K562 (cell line): ENCODE measurements around the gene SKIC8. TPM values are rescaled to one million over a fixed set of nuclear protein-coding genes. Genes with fewer than 3 reads are reported as not detected.
A peak's percentile ranks its signal among the peaks of the same experiment; 100 is the strongest.

ENCODE experiments used
- ATAC-seq: fragments of 200-7000 bp; cut with Tn5 transposase; 3 replicates; pipeline ENCODE4 v1.9.1; 2020; ENCODE audit warnings: moderate library complexity
- BruUV-seq: library from RNA; stranded (reverse); fragments of 400-500 nt; replicated peaks from 2 replicates; lab custom pipeline; 2021; lab: Mats Ljungman, UMichigan
- CTCF ChIA-PET: fragments of 300-600 bp; formaldehyde crosslinking; extraction: SDS; loops from one replicate; lab custom pipeline; 2021; ENCODE audit warnings: low intra/inter-chr PET ratio; lab: Yijun Ruan, JAX
- POLR2A ChIA-PET: fragments of 300-600, 350-650 bp; sonication (Branson Sonifier 250); formaldehyde crosslinking; extraction: SDS; loops from one replicate; lab custom pipeline; 2021; ENCODE audit warnings: antibody characterized with exemption, inconsistent platforms; lab: Yijun Ruan, JAX
- DNase-seq, 4 experiments: peaks; one replicate each; pipeline versions ENCODE4 v3.0.0 to v3.0.0-alpha.2; 2011 to 2018; ENCODE audit warnings: low spot score in 3 of 4, mixed read lengths in 3 of 4; ENCODE audit errors: extremely low read depth in 1 of 4
- FAIRE-seq: peaks from 2 replicates; lab custom pipeline; 2011; peaks lifted over from hg19 to GRCh38; lab: Jason Lieb, UNC
- H2AFZ ChIP-seq: 2 replicates; pipeline ENCODE4 v1.6.0; 2011; ENCODE audit warnings: low read depth, low read length, control low read depth, inconsistent platforms
- H3K27ac ChIP-seq: fragments of 200-600 bp; 3 replicates; pipeline ENCODE4 v1.8.0; 2011; ENCODE audit warnings: low read depth, mild to moderate bottlenecking, control low read depth, inconsistent platforms, low read length, moderate library complexity, mixed read lengths; ENCODE audit errors: extremely low read depth
- H3K27me3 ChIP-seq, 2 experiments: fragments of 300-600 bp in 1 of 2; 2 replicates in 1 of 2; 3 replicates in 1 of 2; pipeline versions ENCODE4 v1.6.0 to v1.8.0; 2011; ENCODE audit warnings: inconsistent platforms in 2 of 2, low read length in 2 of 2, mild to moderate bottlenecking in 1 of 2, mixed read lengths in 1 of 2, moderate library complexity in 1 of 2; ENCODE audit not compliant: control insufficient read depth in 2 of 2, insufficient read depth in 2 of 2
- H3K36me3 ChIP-seq: fragments of 300-600 bp; 3 replicates; pipeline ENCODE4 v1.8.0; 2011; ENCODE audit warnings: mild to moderate bottlenecking, low read length, inconsistent platforms; ENCODE audit not compliant: control insufficient read depth, insufficient read depth
- H3K4me1 ChIP-seq, 2 experiments: fragments of 200-600 bp in 1 of 2; replicated peaks in 1 of 2; 2 replicates in 1 of 2; 3 replicates in 1 of 2; pipeline versions ENCODE4 v1.5.1 to v1.8.0; 2011; ENCODE audit warnings: inconsistent platforms in 2 of 2, low read length in 2 of 2, mild to moderate bottlenecking in 1 of 2, mixed read lengths in 1 of 2, moderate library complexity in 1 of 2; ENCODE audit not compliant: control insufficient read depth in 2 of 2, insufficient read depth in 2 of 2
- H3K4me2 ChIP-seq: 2 replicates; pipeline ENCODE4 v1.6.1; 2011; ENCODE audit warnings: low read length, control low read depth, inconsistent platforms, mixed read lengths; ENCODE audit not compliant: insufficient read depth
- H3K4me3 ChIP-seq: fragments of 200-600 bp; sonication (generic), shearing (Covaris generic); 2 replicates; pipeline ENCODE4 v1.5.1; 2016; ENCODE audit warnings: control low read depth, inconsistent platforms
- H3K79me2 ChIP-seq: fragments of 200-600 bp; 3 replicates; pipeline ENCODE4 v1.8.0; 2011; ENCODE audit warnings: low read length, inconsistent platforms; ENCODE audit not compliant: control insufficient read depth, insufficient read depth
- H3K9ac ChIP-seq, 2 experiments: 2 replicates each; pipeline versions ENCODE4 v1.6.0 to v1.6.1; 2011; ENCODE audit warnings: low read depth in 2 of 2, low read length in 2 of 2, control low read depth in 1 of 2, inconsistent platforms in 1 of 2, mild to moderate bottlenecking in 1 of 2, mixed read lengths in 1 of 2; ENCODE audit not compliant: insufficient read depth in 1 of 2
- H3K9me1 ChIP-seq: one replicate; pipeline ENCODE4 v1.6.0; 2011; ENCODE audit warnings: inconsistent platforms, mild to moderate bottlenecking, low read length, moderate library complexity; ENCODE audit not compliant: control insufficient read depth, insufficient read depth
- H3K9me3 ChIP-seq: replicated peaks from 2 replicates; pipeline ENCODE4 v1.5.1; 2011; ENCODE audit warnings: low read depth, low read length, inconsistent platforms; ENCODE audit not compliant: control insufficient read depth, insufficient read depth
- H4K20me1 ChIP-seq: replicated peaks from 2 replicates; pipeline ENCODE4 v1.6.1; 2011; ENCODE audit warnings: low read length, inconsistent platforms, mixed read lengths; ENCODE audit not compliant: control insufficient read depth, insufficient read depth
- RAD21 ChIP-seq, 2 experiments: fragments of 250-450 bp in 1 of 2; fragments of 450-650 bp in 1 of 2; sonication (Bioruptor Pico) in 1 of 2; formaldehyde crosslinking in 1 of 2; IDR thresholded peaks in 1 of 2; conservative IDR thresholded peaks in 1 of 2; 2 replicates each; pipeline versions ENCODE4 v1.4.0 to v1.8.0; 2020 to 2022; ENCODE audit warnings: mild to moderate bottlenecking in 2 of 2, moderate library complexity in 1 of 2
- RFX1 ChIP-seq: fragments of 450-650 bp; IDR thresholded peaks from 2 replicates; pipeline ENCODE4 v1.6.1; 2016; ENCODE audit warnings: mild to moderate bottlenecking, moderate library complexity
- ZNF121 ChIP-seq: sonication (generic); formaldehyde crosslinking; conservative IDR thresholded peaks from 2 replicates; pipeline ENCODE4 v1.8.0; 2022; ENCODE audit warnings: missing genetic modification reagents
- WGBS: fragments of 100-300 bp; shearing (Covaris generic); methylation state at CpG from one replicate; pipeline ENCODE4 v1.1.6; 2016; ENCODE audit warnings: low coverage, mixed read lengths; ENCODE audit not compliant: insufficient coverage; ENCODE audit errors: missing lambda C conversion rate; 5-methylcytosine and 5-hydroxymethylcytosine counted together
- in situ Hi-C: fragments of 300-500 bp; cut with MboI; formaldehyde crosslinking; loops from 4 replicates; pipeline ENCODE4 v1.15.0; 2018; ENCODE audit warnings: inconsistent platforms, mixed read lengths
- intact Hi-C: fragments of 100-400 bp; cut with micrococcal nuclease; formaldehyde crosslinking; loops from 2 replicates; pipeline ENCODE4 v1.14.2; 2022
- polyA plus RNA-seq, 8 experiments: library from polyadenylated mRNA; depleted of rRNA in 4 of 8; stranded (reverse) in 5 of 8; unstranded in 3 of 8; fragments of >200 nt; fragmentation: Nextera tagmentation in 2 of 8; fragmentation: Illumina TruSeq in 1 of 8; extraction: Ambion mirVana in 2 of 8; extraction: Trizol in 1 of 8; gene quantifications; 2 replicates each; pipeline versions ENCODE4 v1.2.1 to v1.2.3, GENCODE V29; 2011 to 2014; ENCODE audit warnings: inconsistent platforms in 1 of 8, missing spikeins in 1 of 8
- total RNA-seq, 7 experiments: library from RNA; depleted of rRNA in 6 of 7; stranded (reverse); fragments of >200 nt in 6 of 7; fragmentation: Illumina TruSeq in 2 of 7; extraction: Trizol in 2 of 7; gene quantifications; 2 replicates each; pipeline versions ENCODE4 v1.2.1 to v1.2.3, GENCODE V29; 2011 to 2021; ENCODE audit warnings: low replicate concordance in 1 of 7
- TF ChIP-seq, protein P1 (sequence below): fragments of 450-650 bp; formaldehyde crosslinking; IDR thresholded peaks from 2 replicates; pipeline ENCODE4 v1.4.0; 2020; ENCODE audit warnings: mild to moderate bottlenecking, moderate library complexity
- TF ChIP-seq, protein P2 (sequence below): fragments of 250-450 bp; sonication (Bioruptor Pico); IDR thresholded peaks from 2 replicates; pipeline ENCODE4 v1.8.0; 2022; ENCODE audit warnings: moderate library complexity, mild to moderate bottlenecking, inconsistent platforms
- TF ChIP-seq, protein P3 (sequence below): IDR thresholded peaks from 2 replicates; pipeline ENCODE4 v1.6.1; 2011; ENCODE audit warnings: borderline replicate concordance, low read depth, mild to moderate bottlenecking, moderate library complexity, low read length; ENCODE audit not compliant: insufficient read depth, poor library complexity, severe bottlenecking
- TF ChIP-seq, protein P4 (sequence below), 2 experiments: fragments of 450-650 bp; formaldehyde crosslinking in 1 of 2; IDR thresholded peaks; 2 replicates each; pipeline versions ENCODE4 v1.4.0 to v1.6.1; 2014 to 2020; ENCODE audit warnings: mild to moderate bottlenecking in 2 of 2, borderline replicate concordance in 1 of 2, low read depth in 1 of 2

Gene SKIC8
- total and polyA plus RNA-seq, 9 of the 15 experiments (the other 6 are each of a cell fraction or from before 2014, with no cell fraction given), result 79.5 to 389 (median 146) TPM

DNA sequence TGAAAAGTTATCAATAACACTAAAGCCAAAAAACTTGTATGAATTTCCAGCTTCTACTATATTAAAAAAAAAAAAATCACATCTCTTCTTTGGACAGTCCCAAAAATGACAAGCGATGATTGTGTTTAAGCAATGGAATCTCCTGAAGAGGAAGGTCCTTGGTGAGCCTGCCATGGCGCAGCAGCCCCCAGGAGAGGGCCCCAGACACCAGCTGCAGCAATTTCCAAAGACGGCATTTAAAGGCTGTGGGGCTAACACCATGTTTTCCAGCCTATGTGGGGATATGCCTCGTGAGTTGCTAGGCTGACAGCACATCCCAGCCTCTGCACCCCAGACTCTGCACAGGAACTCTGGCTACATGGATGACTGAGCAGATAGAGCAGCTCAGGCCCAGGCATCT lies 14.7 kb downstream of the SKIC8 start:
- Histone ChIP-seq H4K20me1 (no peaks in the 10 kb centered on the region), H3K4me2 (no peak overlapping the region), H3K79me2 (no peaks in the 10 kb centered on the region), H3K9me1 (no peaks in the 10 kb centered on the region), H3K27me3 (no peaks in the 10 kb centered on the region), H3K9ac (peak overlapping the region in 1 of 2 experiments; percentile 41; a peak in 1 of 4 replicates), H2AFZ (no peak overlapping the region), H3K4me3 (no peak overlapping the region), H3K4me1 (no peaks in the 10 kb centered on the region), H3K36me3 (peaks cover 98% of the 10 kb centered on the region), H3K9me3 (no peaks in the 10 kb centered on the region), H3K27ac (no peak overlapping the region)
- in situ Hi-C loops (no loop called here), intact Hi-C loops (no loop called here)
- no TSS peak for BruUV-seq
- ATAC-seq (peak; percentile 63), FAIRE-seq (no peak), DNase-seq (peak in 2 of 4 experiments; percentile 12 to 35)
- ChIA-PET CTCF (interaction anchor here (0.8 kb wide), 1 partner anchor 130 kb away, joined by 3 read pairs; no protein-coding TSS in a partner anchor), POLR2A (interaction anchor here (0.6 to 1.7 kb wide), 3 partner anchors 10 to 175 kb away, joined by 3 to 5 read pairs (median 3); partner anchors contain the start of gene SKIC8)
- 82% methylated on average over 4 of the region's 4 CpGs for WGBS
- TF ChIP-seq, protein P1, sequence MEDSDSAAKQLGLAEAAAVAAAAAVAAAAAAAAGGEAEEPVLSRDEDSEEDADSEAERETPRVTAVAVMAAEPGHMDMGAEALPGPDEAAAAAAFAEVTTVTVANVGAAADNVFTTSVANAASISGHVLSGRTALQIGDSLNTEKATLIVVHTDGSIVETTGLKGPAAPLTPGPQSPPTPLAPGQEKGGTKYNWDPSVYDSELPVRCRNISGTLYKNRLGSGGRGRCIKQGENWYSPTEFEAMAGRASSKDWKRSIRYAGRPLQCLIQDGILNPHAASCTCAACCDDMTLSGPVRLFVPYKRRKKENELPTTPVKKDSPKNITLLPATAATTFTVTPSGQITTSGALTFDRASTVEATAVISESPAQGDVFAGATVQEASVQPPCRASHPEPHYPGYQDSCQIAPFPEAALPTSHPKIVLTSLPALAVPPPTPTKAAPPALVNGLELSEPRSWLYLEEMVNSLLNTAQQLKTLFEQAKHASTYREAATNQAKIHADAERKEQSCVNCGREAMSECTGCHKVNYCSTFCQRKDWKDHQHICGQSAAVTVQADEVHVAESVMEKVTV (CRISPR knock-in tag), result no peak
- TF ChIP-seq, protein P2, sequence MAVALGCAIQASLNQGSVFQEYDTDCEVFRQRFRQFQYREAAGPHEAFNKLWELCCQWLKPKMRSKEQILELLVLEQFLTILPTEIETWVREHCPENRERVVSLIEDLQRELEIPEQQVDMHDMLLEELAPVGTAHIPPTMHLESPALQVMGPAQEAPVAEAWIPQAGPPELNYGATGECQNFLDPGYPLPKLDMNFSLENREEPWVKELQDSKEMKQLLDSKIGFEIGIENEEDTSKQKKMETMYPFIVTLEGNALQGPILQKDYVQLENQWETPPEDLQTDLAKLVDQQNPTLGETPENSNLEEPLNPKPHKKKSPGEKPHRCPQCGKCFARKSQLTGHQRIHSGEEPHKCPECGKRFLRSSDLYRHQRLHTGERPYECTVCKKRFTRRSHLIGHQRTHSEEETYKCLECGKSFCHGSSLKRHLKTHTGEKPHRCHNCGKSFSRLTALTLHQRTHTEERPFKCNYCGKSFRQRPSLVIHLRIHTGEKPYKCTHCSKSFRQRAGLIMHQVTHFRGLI (CRISPR knock-in tag), result no peak
- TF ChIP-seq, protein P3, sequence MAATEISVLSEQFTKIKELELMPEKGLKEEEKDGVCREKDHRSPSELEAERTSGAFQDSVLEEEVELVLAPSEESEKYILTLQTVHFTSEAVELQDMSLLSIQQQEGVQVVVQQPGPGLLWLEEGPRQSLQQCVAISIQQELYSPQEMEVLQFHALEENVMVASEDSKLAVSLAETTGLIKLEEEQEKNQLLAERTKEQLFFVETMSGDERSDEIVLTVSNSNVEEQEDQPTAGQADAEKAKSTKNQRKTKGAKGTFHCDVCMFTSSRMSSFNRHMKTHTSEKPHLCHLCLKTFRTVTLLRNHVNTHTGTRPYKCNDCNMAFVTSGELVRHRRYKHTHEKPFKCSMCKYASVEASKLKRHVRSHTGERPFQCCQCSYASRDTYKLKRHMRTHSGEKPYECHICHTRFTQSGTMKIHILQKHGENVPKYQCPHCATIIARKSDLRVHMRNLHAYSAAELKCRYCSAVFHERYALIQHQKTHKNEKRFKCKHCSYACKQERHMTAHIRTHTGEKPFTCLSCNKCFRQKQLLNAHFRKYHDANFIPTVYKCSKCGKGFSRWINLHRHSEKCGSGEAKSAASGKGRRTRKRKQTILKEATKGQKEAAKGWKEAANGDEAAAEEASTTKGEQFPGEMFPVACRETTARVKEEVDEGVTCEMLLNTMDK, result no peak
- TF ChIP-seq, protein P4, sequence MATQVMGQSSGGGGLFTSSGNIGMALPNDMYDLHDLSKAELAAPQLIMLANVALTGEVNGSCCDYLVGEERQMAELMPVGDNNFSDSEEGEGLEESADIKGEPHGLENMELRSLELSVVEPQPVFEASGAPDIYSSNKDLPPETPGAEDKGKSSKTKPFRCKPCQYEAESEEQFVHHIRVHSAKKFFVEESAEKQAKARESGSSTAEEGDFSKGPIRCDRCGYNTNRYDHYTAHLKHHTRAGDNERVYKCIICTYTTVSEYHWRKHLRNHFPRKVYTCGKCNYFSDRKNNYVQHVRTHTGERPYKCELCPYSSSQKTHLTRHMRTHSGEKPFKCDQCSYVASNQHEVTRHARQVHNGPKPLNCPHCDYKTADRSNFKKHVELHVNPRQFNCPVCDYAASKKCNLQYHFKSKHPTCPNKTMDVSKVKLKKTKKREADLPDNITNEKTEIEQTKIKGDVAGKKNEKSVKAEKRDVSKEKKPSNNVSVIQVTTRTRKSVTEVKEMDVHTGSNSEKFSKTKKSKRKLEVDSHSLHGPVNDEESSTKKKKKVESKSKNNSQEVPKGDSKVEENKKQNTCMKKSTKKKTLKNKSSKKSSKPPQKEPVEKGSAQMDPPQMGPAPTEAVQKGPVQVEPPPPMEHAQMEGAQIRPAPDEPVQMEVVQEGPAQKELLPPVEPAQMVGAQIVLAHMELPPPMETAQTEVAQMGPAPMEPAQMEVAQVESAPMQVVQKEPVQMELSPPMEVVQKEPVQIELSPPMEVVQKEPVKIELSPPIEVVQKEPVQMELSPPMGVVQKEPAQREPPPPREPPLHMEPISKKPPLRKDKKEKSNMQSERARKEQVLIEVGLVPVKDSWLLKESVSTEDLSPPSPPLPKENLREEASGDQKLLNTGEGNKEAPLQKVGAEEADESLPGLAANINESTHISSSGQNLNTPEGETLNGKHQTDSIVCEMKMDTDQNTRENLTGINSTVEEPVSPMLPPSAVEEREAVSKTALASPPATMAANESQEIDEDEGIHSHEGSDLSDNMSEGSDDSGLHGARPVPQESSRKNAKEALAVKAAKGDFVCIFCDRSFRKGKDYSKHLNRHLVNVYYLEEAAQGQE (IDR thresholded peaks at IDR 0.05; ENCODE audit: borderline replicate concordance), result peak; percentile 40; the same call in 1 of the 2 replicates
- TF ChIP-seq, protein P4 (CRISPR knock-in tag; IDR thresholded peaks at IDR 0.05; ENCODE audit: low read depth), result no peak
- TF ChIP-seq RFX1 (no peak), ZNF121 (CRISPR knock-in tag) (no peak), RAD21 (CRISPR knock-in tag; conservative IDR thresholded peaks at IDR 0.05 in 1 of 2, IDR thresholded peaks at IDR 0.05 in 1 of 2) (peak; percentile 6 to 52; a peak in 2 of 4 replicates)
